GM19463 (cell line): ENCODE data around the gene ARX.

ENCODE experiments used
- ATAC-seq: cut with Tn5 transposase; IDR thresholded peaks from one replicate; pipeline ENCODE4 v1.9.1; 2021; ENCODE audit warnings: mild to moderate bottlenecking, moderate library complexity; ENCODE audit not compliant: unreplicated experiment

ARX gene

GRCh38 chrX:25015486-25016360 is at the start of gene ARX:
ARX (minus strand) TSS chrX:25015965; CDS start chrX:25015737, 228 bp downstream.
- peak; percentile 42 for ATAC-seq

DNA sequence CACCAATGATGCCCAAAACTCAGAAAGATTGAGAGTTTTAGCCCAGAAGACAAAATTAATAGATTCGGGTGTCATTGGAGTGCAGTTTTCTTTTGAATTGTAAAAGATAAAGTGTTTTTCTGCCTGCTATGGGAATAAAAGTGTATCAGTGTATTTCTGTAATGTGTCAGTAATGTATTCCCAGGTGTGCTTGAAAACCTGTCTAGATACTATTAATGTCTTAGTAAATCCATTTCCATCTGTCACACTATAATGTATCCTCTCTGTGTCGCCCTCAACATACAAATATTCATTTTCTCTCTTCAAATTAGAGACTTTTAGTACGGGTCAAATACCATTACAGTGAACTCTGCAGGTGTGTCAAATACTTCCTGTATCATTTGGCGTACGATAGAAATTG is 43.5 kb upstream of the ARX start:
- ATAC-seq: no peak

DNA sequence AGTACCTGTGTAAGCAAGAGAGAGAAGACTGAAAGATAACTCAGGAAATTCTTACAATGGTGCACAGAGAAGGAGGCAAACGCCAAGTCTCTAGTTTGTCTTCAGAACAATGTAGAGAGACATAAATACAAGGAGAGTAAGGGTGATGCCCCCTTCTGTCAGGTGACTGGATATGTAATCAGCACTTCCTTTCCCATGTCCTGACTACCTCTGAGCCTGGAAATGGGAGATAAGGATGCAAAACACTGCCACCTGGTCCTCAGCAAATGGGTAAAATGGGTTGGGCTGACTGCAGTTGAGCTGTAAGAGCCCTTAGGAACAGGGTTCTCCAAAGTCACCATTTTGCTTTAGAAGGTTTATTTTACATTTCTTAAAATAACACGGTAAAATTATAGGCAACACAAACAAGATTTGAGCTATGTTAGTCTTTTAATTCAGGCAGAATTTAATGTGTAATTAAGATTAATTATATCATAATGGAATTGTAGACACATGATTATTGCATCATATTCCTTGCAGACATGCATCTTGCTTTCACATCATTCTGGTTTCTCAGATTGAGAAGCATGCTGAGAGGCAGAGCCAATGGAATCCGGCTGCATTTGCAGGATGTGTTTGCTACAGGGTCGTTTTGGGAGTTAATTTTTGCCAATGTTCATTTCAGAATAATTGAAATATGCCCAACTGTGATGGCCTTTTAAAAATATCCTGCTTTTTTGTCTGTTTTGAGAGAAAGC is 37.2 kb upstream of the ARX start:
- ATAC-seq: no peak

DNA sequence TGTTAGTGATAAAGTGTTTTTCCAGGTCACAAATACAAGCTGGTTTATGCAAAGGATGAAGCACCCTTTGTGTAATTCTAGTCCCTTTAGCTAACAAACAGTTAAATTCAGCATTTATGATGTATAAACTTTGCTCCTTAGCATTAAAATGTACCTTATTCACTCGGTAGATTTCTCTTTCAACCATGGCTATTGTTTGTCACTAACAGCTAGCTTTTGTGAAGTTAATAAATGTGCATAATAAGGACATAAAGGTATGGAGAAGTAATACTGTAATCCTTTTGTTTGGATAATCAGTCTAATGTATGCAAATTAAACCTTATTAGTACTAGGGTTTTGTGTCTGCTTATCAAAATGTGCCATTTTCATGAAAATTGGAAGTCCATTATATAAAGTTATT is 34.2 kb upstream of the ARX start:
- ATAC-seq: no peak

DNA sequence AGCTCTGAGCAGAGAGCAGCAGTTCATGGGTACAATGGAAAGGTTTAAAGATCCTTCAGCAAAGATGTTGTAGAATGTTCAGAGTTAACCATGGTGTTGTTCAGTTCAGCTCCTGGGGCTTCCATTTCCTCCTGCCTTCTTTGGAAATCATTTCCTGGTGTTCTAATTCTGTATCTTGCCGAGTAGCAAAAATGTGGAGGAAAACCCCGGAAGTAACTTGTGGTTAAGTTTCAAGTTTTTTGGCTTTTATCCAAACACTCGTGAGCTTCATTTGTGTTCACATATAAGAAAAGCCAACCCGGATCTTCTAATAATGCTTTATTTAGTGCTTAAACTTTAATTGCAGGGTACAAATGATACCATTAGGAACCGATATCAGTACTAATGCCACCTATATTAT is 33.6 kb upstream of the ARX start:
- no peak for ATAC-seq

- no peak for ATAC-seq
These were observed 32.4 kb upstream of the ARX start for GRCh38 chrX:25048178-25048577.

GRCh38 chrX:25043192-25043591 is 27.4 kb upstream of the ARX start:
- no peak for ATAC-seq

DNA sequence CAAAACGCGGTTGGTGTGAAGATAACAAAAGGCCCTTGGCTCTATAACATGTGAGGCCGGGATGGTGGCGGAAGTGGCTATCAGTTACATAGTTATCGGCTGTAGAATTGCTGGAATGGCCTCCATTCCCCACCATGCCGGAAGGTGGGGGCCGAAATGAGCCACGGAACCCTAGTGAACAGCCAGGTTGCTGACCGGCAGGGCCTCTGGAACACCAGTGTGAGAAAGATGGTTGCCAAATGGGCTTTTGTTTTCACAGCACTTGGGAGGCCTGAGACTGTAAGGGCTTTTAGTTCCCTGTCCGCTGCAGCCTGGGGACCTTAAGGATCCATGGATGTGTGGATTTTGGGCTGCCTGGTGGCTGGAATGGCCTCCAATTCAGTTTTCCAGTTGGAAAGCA is 23.3 kb upstream of the ARX start:
- no peak for ATAC-seq

DNA sequence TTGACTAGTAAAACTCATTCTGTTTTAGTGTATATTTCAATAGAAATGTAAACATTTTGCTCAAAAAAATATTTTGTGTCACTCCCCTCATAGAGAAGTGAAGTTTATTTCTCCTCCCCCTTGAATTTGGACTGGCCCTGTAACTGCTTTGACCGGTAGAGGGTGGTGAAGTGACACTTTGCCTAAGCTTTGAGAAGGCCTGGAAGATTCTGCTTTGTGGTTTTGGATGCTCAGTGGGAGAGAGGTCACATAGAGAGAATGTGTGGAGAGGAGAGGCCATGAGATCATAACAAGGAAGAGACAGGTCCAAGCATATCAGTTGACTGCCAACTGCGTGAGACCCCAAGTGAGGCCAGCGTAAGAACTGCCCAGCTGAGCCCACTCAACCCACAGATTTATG is 19.1 kb upstream of the ARX start:
- ATAC-seq: no peak

GRCh38 chrX:25029288-25029825 is 13.6 kb upstream of the ARX start:
- ATAC-seq: no peak

- no peak for ATAC-seq
These were observed 13.0 kb upstream of the ARX start for GRCh38 chrX:25028726-25029125.

GRCh38 chrX:25026576-25026975 is 10.8 kb upstream of the ARX start:
- ATAC-seq: no peak

DNA sequence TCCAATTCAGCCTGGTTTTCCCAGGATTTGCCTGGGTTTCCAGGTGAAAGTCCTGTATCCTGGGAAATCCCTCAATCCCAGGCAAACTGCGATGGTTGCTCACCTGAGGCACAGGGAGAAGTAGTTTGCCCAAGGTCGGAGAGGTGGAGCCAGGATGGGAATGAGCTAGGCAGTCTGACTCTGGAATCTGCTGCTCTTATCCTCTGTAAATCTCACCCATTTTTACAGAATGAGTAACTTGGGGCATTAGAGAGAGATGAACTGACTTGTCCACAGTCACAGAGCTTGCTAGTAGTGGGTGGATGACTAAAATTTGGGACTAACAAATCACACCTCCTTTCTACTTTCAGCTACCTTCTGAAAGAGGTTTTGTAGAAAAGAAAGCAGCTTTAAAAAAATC is 9.8 kb upstream of the ARX start:
- no peak for ATAC-seq

DNA sequence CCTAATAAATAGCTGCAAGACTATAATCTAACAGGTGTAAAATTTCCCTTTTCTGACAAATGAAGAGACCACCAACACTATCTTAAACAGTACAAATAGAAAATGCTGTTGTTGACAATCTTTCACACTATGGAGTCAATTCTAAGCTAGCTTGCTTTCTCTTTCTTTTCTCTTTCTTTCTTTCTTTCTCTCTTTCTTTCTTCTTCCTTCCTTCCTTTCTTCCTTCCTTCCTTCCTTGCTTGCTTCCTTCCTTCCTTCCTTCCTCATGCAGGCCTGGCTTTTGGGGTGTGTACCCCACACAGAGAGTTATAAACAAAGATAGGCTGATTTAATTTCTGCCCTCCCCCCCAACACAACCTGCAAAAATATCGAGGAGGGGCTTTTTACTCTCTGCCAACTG is 8.1 kb upstream of the ARX start:
- no peak for ATAC-seq

- no peak for ATAC-seq
These were observed 6.9 kb upstream of the ARX start for GRCh38 chrX:25022499-25023325.

DNA sequence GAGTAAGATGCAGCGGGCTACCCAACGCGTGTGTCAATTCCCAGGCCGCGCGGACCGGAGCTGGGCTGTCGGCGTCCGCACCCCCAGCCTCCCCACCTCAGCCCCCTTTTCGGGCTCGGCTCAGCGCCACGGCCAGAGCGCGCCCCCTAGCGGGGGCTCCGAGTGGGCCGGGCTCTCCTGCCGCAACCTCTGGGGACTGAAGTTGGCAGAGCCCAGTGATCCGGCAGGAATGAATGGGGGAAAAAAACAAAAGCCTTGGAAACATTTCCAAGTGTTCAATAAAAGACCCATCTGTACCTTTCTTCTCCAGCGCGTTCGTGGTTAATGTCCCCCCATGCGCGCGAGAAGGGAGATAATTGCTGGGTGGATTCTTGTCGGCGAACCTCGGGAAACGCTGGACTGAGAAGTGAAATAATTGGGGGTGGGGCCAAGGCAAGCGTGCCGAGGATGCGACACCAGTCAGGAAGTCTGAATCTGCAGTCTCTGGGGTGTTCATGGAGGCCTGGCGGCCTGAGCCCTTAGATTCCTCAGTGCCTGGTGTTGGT is 5.2 kb upstream of the ARX start:
- peak; percentile 53 for ATAC-seq

- peak; percentile 25 for ATAC-seq
These were observed 4.7 kb upstream of the ARX start for GRCh38 chrX:25020391-25020904.

DNA sequence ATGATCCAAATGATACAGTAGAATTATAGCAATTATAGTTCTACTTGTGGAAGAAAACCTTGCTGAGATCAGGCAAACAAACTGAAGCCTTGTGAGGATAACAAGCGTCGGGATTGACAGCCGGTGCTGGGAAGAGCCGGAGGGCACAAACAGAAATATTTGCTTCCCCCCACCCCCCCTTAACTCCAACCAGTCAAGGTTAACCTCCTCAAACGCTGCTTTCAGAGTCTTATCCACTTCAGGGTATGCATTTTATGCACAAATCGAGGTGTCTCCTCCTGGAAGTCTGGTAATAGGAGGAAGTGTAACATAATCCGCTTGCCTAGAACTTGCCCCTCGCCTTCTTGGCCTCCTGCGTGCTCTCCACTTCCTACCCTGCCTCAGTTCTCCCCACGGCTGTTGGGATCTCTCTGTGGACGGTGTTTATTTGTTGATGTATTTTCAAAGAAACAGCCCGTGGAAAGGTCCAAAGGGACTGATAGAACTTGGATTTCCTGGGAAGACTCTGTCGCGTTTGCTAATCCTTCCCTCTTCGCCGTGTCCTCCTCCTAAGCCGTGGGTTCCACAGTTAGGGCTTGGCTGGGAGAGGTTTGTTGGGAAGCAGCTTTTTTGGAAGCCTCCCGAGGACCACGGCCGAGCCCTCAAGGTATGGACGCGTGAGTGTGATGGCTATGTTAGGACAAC is 4.1 kb upstream of the ARX start:
- no peak for ATAC-seq

DNA sequence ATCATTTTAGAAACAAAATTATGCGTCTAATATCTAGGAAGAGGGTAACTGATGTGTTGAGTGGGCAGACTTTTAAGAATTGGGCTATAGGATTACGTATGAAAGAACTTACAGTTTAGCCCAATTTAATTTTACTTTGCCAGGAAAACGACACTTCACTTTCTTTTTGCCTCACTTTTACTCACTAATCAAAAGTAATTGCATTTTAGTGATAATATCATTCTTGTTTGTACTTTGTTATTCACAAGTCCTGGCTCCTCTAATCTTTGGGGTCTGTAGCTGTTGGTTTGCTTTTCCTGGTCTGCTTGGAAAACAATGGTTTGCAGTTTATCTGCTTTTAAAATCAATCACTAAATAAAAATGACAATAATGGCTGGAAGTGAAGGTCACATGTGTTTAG is 2.9 kb upstream of the ARX start:
- ATAC-seq: no peak

- no peak for ATAC-seq
These were observed 2.0 kb upstream of the ARX start for GRCh38 chrX:25017667-25018247.
